OCI-LY1 (cell line): Measurements from ENCODE around the gene CPNE7.

ENCODE experiments used
- H2AFZ ChIP-seq: fragments of 200-600 bp; sonication (generic), shearing (Covaris generic); 2 replicates; pipeline ENCODE4 v1.6.0; 2014; ENCODE audit warnings: antibody characterized with exemption, mild to moderate bottlenecking, low read length
- H3F3A ChIP-seq: fragments of 200-600 bp; sonication (generic), shearing (Covaris generic); 2 replicates; pipeline ENCODE4 v1.6.0; 2014; ENCODE audit warnings: mild to moderate bottlenecking, antibody characterized with exemption, low read length, moderate library complexity; ENCODE audit not compliant: insufficient read depth
- H3K27ac ChIP-seq: fragments of 200-600 bp; sonication (generic); 2 replicates; pipeline ENCODE4 v1.5.1; 2014; ENCODE audit warnings: low read length, mixed run types, mild to moderate bottlenecking, low read depth; ENCODE audit not compliant: poor library complexity, severe bottlenecking
- H3K27me3 ChIP-seq: fragments of 200-600 bp; sonication (generic); 2 replicates; pipeline ENCODE4 v1.6.0; 2014; ENCODE audit warnings: antibody characterized with exemption, mild to moderate bottlenecking, low read length, moderate library complexity; ENCODE audit not compliant: insufficient read depth
- H3K36me3 ChIP-seq: fragments of 200-600 bp; sonication (generic); 2 replicates; pipeline ENCODE4 v1.6.1; 2014; ENCODE audit warnings: mild to moderate bottlenecking, antibody characterized with exemption, low read length, moderate library complexity, mixed read lengths; ENCODE audit not compliant: insufficient read depth
- H3K4me1 ChIP-seq: fragments of 200-600 bp; sonication (generic); 2 replicates; pipeline ENCODE4 v1.5.1; 2014; ENCODE audit warnings: mild to moderate bottlenecking, low read length, moderate library complexity; ENCODE audit not compliant: insufficient read depth, severe bottlenecking
- H3K4me2 ChIP-seq: fragments of 200-600 bp; sonication (generic), shearing (Covaris generic); 2 replicates; pipeline ENCODE4 v1.6.1; 2014; ENCODE audit warnings: low read length
- H3K4me3 ChIP-seq: fragments of 200-600 bp; sonication (generic); 2 replicates; pipeline ENCODE4 v1.5.1; 2014; ENCODE audit warnings: low read length, low read depth, mild to moderate bottlenecking, mixed read lengths; ENCODE audit not compliant: poor library complexity, severe bottlenecking
- H3K79me2 ChIP-seq: fragments of 200-600 bp; shearing (Covaris generic); 2 replicates; pipeline ENCODE4 v1.6.1; 2016; ENCODE audit warnings: mixed run types, low read length, mixed read lengths; ENCODE audit not compliant: insufficient read depth
- H3K9ac ChIP-seq: fragments of 200-600 bp; sonication (generic), shearing (Covaris generic); 2 replicates; pipeline ENCODE4 v1.6.1; 2014; ENCODE audit warnings: mild to moderate bottlenecking, low read length, mixed read lengths
- H3K9me2 ChIP-seq: fragments of 200-600 bp; sonication (generic), shearing (Covaris generic); 2 replicates; pipeline ENCODE4 v1.6.1; 2014; ENCODE audit warnings: low read depth, mild to moderate bottlenecking, low read length, mixed read lengths
- H3K9me3 ChIP-seq: fragments of 200-600 bp; shearing (Covaris generic); 2 replicates; pipeline ENCODE4 v1.6.1; 2014; ENCODE audit warnings: low read length, mixed read lengths
- H4K20me1 ChIP-seq: fragments of 200-600 bp; sonication (generic), shearing (Covaris generic); 2 replicates; pipeline ENCODE4 v1.6.0; 2016; ENCODE audit warnings: mild to moderate bottlenecking, low read length; ENCODE audit not compliant: insufficient read depth
- CTCF ChIP-seq: fragments of 200-600 bp; sonication (generic), shearing (Covaris generic); IDR thresholded peaks from 2 replicates; pipeline ENCODE4 v1.5.1; 2017; ENCODE audit warnings: mild to moderate bottlenecking, antibody characterized with exemption, low read length, moderate library complexity, mixed read lengths
- EZH2 ChIP-seq: fragments of 200-600 bp; sonication (generic), shearing (Covaris generic); IDR thresholded peaks from 2 replicates; pipeline ENCODE4 v1.8.0; 2017; ENCODE audit warnings: borderline replicate concordance, mixed run types, mild to moderate bottlenecking, antibody characterized with exemption, low read length, moderate library complexity, mixed read lengths

The CPNE7 gene

GRCh38 chr16:89552329-89552728 lies 23.2 kb upstream of the CPNE7 start:
- no peaks in the 10 kb centered on the region for H3K27me3 ChIP-seq
- no peaks in the 10 kb centered on the region for H3K79me2 ChIP-seq
- peaks cover 27% of the 10 kb centered on the region for H3K4me1 ChIP-seq
- no peak overlapping the region for H3K4me3 ChIP-seq
- H3K36me3 ChIP-seq = peaks cover 86% of the 10 kb centered on the region
- no peak overlapping the region for H3K4me2 ChIP-seq
- no peak overlapping the region for H3K9ac ChIP-seq
- no peaks in the 10 kb centered on the region for H3K9me3 ChIP-seq
- TF ChIP-seq CTCF (no peak), EZH2 (no peak)
- H4K20me1 ChIP-seq = no peaks in the 10 kb centered on the region
- no peak overlapping the region for H3K27ac ChIP-seq
- no peaks in the 10 kb centered on the region for H3K9me2 ChIP-seq
- no peak overlapping the region for H2AFZ ChIP-seq
- no peaks in the 10 kb centered on the region for H3F3A ChIP-seq

GRCh38 chr16:89552913-89553312 lies 22.6 kb upstream of the CPNE7 start:
- no peak overlapping the region for H3K4me3 ChIP-seq
- no peaks in the 10 kb centered on the region for H3K79me2 ChIP-seq
- H3K36me3 ChIP-seq = peaks cover 85% of the 10 kb centered on the region
- H3K9me2 ChIP-seq = no peaks in the 10 kb centered on the region
- H3K4me1 ChIP-seq = peaks cover 31% of the 10 kb centered on the region
- no peaks in the 10 kb centered on the region for H4K20me1 ChIP-seq
- no peaks in the 10 kb centered on the region for H3K27me3 ChIP-seq
- H3K9ac ChIP-seq = no peak overlapping the region
- no peak overlapping the region for H2AFZ ChIP-seq
- no peak overlapping the region for H3K27ac ChIP-seq
- no peak overlapping the region for H3K4me2 ChIP-seq
- no peak for TF ChIP-seq EZH2
- no peak for TF ChIP-seq CTCF
- H3F3A ChIP-seq = no peaks in the 10 kb centered on the region
- no peaks in the 10 kb centered on the region for H3K9me3 ChIP-seq

- no peak for TF ChIP-seq CTCF
- no peak for TF ChIP-seq EZH2
- Histone ChIP-seq H3K4me1 (peaks cover 25% of the 10 kb centered on the region), H3K9me2 (no peaks in the 10 kb centered on the region), H3K9ac (no peak overlapping the region), H3K9me3 (no peaks in the 10 kb centered on the region), H3K36me3 (peaks cover 78% of the 10 kb centered on the region), H3K79me2 (no peaks in the 10 kb centered on the region), H3F3A (no peaks in the 10 kb centered on the region), H3K4me3 (no peak overlapping the region), H3K4me2 (no peak overlapping the region), H3K27me3 (no peaks in the 10 kb centered on the region), H3K27ac (no peak overlapping the region), H2AFZ (no peak overlapping the region), H4K20me1 (no peaks in the 10 kb centered on the region)
These were observed 21.8 kb upstream of the CPNE7 start for GRCh38 chr16:89553733-89554132.
